AG04450 (cell line): Measurements from ENCODE around the gene RXRG. TPM values are rescaled to one million over a fixed set of nuclear protein-coding genes. Genes with fewer than 3 reads are reported as not detected.

ENCODE experiments used
- CTCF ChIA-PET: fragments of 300-600, 350-600 bp; formaldehyde crosslinking; extraction: SDS; loops from one replicate; lab custom pipeline; 2022; ENCODE audit warnings: antibody characterized with exemption, inconsistent platforms; lab: Charles Lee
- POLR2A ChIA-PET: fragments of 350-600 bp; formaldehyde crosslinking; extraction: SDS; loops from one replicate; lab custom pipeline; 2021; ENCODE audit warnings: antibody characterized with exemption, inconsistent platforms; lab: Yijun Ruan, JAX
- DNase-seq: peaks from one replicate; pipeline ENCODE4 v3.0.0-alpha.2; 2011; ENCODE audit warnings: low read depth, low spot score
- H3K27ac ChIP-seq: one replicate; pipeline ENCODE4 v1.5.1; 2012; ENCODE audit warnings: low read depth, low read length, control low read depth
- H3K27me3 ChIP-seq: one replicate; pipeline ENCODE4 v1.6.0; 2012; ENCODE audit warnings: low read length; ENCODE audit not compliant: control insufficient read depth, insufficient read depth
- H3K4me3 ChIP-seq: 2 replicates; pipeline ENCODE4 v1.5.1; 2011; ENCODE audit warnings: mild to moderate bottlenecking, low read depth, low read length, control low read depth
- H3K9me3 ChIP-seq: 2 replicates; pipeline ENCODE4 v1.5.1; 2012; ENCODE audit warnings: low read length; ENCODE audit not compliant: control insufficient read depth, insufficient read depth
- polyA plus RNA-seq: library from polyadenylated mRNA; depleted of rRNA; stranded (reverse); fragments of >200 nt; gene quantifications from 2 replicates; pipeline ENCODE4 v1.2.3, GENCODE V29; 2011
- TF ChIP-seq, protein P1 (sequence below): IDR thresholded peaks from 2 replicates; pipeline ENCODE4 v1.5.1; 2011; ENCODE audit warnings: low read depth, low read length, control low read depth, inconsistent platforms

The RXRG gene
- polyA plus RNA-seq, 1 experiment, result not detected

DNA sequence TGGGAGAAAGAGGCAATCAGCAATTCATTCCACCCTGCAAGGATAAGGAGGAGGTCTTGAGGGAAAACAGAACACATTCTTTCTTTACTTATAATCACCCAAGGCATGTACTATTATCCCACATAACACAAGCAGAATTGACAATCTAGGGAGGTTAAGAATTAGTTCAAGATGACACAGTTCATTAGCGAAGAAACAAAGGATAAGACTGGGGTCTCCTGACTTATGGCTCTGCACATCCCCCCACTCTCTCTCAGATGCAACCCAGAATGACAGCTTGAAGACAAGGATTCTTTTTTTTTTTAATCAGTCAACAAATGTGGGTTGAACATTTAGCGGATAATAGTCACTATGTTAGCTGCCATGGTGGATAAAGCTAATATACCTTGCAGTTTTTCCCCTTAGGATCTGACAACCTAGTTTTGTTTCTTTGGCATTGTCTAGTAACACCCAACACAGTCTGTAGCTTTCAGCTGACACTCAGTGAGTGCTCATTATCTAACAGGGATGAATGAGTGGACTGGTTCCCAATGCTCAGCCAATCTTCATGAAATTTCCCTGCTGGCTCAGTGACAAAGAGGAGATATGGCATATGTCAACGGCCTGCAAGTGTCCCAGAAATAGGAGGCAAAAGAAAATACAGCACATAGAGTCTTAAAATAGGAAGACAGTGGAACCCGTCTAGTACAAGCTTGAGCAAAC is 35.1 kb downstream of the RXRG start:
- ChIA-PET CTCF (interaction anchor here (0.5 to 1.9 kb wide), 2 partner anchors 182 to 190 kb away, joined by 3 to 6 read pairs; no protein-coding TSS in a partner anchor), POLR2A (no interaction called here)
- H3K27me3 ChIP-seq, result peaks cover 2% of the 10 kb centered on the region
- TF ChIP-seq, protein P1, sequence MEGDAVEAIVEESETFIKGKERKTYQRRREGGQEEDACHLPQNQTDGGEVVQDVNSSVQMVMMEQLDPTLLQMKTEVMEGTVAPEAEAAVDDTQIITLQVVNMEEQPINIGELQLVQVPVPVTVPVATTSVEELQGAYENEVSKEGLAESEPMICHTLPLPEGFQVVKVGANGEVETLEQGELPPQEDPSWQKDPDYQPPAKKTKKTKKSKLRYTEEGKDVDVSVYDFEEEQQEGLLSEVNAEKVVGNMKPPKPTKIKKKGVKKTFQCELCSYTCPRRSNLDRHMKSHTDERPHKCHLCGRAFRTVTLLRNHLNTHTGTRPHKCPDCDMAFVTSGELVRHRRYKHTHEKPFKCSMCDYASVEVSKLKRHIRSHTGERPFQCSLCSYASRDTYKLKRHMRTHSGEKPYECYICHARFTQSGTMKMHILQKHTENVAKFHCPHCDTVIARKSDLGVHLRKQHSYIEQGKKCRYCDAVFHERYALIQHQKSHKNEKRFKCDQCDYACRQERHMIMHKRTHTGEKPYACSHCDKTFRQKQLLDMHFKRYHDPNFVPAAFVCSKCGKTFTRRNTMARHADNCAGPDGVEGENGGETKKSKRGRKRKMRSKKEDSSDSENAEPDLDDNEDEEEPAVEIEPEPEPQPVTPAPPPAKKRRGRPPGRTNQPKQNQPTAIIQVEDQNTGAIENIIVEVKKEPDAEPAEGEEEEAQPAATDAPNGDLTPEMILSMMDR, result no peak
- no peak for DNase-seq
- H3K4me3 ChIP-seq, result no peak overlapping the region
- no peak overlapping the region for H3K27ac ChIP-seq
- no peaks in the 10 kb centered on the region for H3K9me3 ChIP-seq

DNA sequence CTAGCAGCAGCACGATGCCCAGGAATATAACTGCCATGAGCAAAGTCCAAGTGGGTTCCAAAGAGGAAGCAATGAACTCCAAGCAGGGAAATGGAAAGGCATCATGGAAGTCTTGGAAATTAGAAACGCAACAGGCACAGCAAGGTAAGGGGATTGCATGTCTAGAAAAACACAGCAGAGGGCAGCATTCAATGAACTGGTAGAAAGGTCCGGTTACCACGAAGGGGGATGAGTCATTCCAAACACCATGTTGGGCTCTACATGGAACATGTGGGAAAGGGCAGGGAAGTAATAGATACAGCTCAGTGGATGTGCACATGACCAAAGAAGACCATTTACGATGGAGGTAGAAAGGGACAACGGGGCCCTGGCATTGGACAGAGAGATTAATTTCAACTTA is 36.4 kb downstream of the RXRG start:
- no peak for DNase-seq
- CTCF ChIA-PET, result no interaction called here
- POLR2A ChIA-PET, result no interaction called here

DNA sequence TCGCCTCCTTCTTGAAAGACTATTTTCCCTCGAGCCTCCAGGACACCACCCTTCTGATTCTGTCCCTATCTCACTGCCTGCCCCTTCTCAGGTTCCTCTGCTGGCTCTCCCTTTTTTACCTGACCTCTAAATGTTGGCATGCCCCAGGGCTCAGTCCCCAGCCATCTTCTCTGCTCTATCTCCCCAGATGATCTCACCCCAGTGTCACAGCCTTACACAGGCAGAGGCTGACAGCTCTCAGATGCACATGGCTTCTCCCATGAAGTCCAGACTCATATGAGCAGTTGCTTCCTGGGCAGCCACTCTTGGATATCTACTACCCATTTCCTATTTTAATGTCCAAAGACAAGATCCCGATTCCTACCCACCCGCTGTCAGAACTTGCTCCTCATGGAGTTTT is 37.5 kb downstream of the RXRG start:
- Histone ChIP-seq H3K4me3 (no peak overlapping the region), H3K9me3 (no peaks in the 10 kb centered on the region), H3K27me3 (peaks cover 2% of the 10 kb centered on the region), H3K27ac (no peak overlapping the region)
- POLR2A ChIA-PET, result no interaction called here
- no peak for DNase-seq
- CTCF ChIA-PET, result interaction anchor here (1.5 kb wide), 1 partner anchor 40 kb away, joined by 5 read pairs; no protein-coding TSS in a partner anchor
- TF ChIP-seq, protein P1, result no peak

More for the DNA sequence above, 36.4 kb downstream of the RXRG start:
- TF ChIP-seq, protein P1, result no peak
- no peak overlapping the region for H3K27ac ChIP-seq
- no peak overlapping the region for H3K4me3 ChIP-seq
- H3K9me3 ChIP-seq, result no peaks in the 10 kb centered on the region
- peaks cover 2% of the 10 kb centered on the region for H3K27me3 ChIP-seq

DNA sequence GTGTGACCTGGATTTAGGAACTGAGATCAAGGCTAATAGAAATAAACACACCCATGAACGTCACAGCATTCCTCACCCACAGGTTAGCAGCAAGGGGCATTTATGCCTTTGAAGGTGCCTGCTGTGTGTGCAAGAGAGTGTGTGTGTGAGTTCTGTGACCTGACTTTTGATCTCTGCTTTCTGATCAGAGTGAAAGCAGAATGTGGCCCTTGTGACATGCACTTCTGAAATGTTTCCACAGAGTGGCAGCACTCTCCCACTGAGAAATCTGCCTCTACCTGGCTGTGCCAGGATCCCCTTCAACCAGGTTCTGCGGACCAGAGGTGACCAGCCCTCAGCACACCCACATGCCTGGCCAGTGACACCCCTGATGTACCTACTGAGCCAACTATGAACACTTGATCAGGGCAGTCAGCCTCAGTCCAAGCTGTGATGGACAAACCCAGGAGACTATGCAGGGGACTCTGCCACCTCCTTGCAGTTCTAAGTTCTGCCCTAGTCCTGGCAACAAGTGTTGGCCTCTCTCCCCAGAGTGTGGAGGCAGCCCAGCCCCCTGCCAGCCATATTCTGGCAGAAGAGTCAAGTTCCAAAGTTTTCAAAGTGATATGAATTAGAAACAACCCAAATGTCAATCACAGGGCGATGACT is 41.0 kb downstream of the RXRG start:
- no peak overlapping the region for H3K4me3 ChIP-seq
- TF ChIP-seq, protein P1, result peak; percentile 36
- CTCF ChIA-PET, result interaction anchor here (1.0 to 2.0 kb wide), 4 partner anchors 11 to 191 kb away, joined by 4 to 10 read pairs (median 5); no protein-coding TSS in a partner anchor
- H3K27me3 ChIP-seq, result peaks cover 5% of the 10 kb centered on the region
- POLR2A ChIA-PET, result no interaction called here
- DNase-seq, result no peak
- H3K27ac ChIP-seq, result no peak overlapping the region
- H3K9me3 ChIP-seq, result no peaks in the 10 kb centered on the region
